Right cardiac atrium (tissue), 5 donors: ENCODE measurements around the gene TNS3. TPM values are rescaled to one million over a fixed set of nuclear protein-coding genes. Genes with fewer than 3 reads are reported as not detected.

Source experiments
- ATAC-seq, 2 donors: fragments of 200-7000 bp; cut with Tn5 transposase; one replicate each; pipeline versions ENCODE4 v1.8.0 to v1.9.1; 2020; ENCODE audit warnings: moderate library complexity in 2 of 2, mild to moderate bottlenecking in 1 of 2
- DNase-seq, 3 donors: peaks; one replicate each; pipeline ENCODE4 v3.0.0-alpha.2; 2020
- H3K27ac ChIP-seq: one replicate; pipeline ENCODE4 v1.5.1; 2013; ENCODE audit warnings: mild to moderate bottlenecking, low read length, control low read depth, moderate library complexity
- H3K27me3 ChIP-seq: one replicate; pipeline ENCODE4 v1.6.1; 2013; ENCODE audit not compliant: control insufficient read depth, insufficient read depth
- H3K4me1 ChIP-seq: one replicate; pipeline ENCODE4 v1.6.1; 2013; ENCODE audit warnings: low read length; ENCODE audit not compliant: control insufficient read depth, insufficient read depth
- H3K4me3 ChIP-seq: one replicate; pipeline ENCODE4 v1.5.1; 2013; ENCODE audit warnings: low read length, control low read depth
- H3K9me3 ChIP-seq: one replicate; pipeline ENCODE4 v1.6.1; 2013; ENCODE audit warnings: low read length; ENCODE audit not compliant: control insufficient read depth
- WGBS: extraction: QIAGEN DNeasy Blood & Tissue Kit; methylation state at CpG from one replicate; pipeline ENCODE4 v1.1.7; 2013; 5-methylcytosine and 5-hydroxymethylcytosine counted together
- intact Hi-C, 4 donors: fragments of 100-400 bp; cut with DNase I; formaldehyde crosslinking; loops; one replicate each; pipeline versions ENCODE4 v1.11.0 to v1.14.0; 2022 to 2023
- polyA plus RNA-seq: library from polyadenylated mRNA; stranded (reverse); fragments of 200-250 nt; gene quantifications from one replicate; pipeline ENCODE4 v1.2.3, GENCODE V29; 2013
- total RNA-seq, 4 donors: library from RNA; stranded (reverse); fragmentation: NEBNext Ultra II Directional; extraction: Animal tissue kit (Norgen Biotek cat#: 25700); gene quantifications; one replicate each; pipeline ENCODE4 v1.2.1, GENCODE V29; 2021
- donor health status: healthy with polysubstance abuse.
- donor health status: DM: no; HTN: yes; CAD: no.
- donor health status: DM: no; HTN: no; CAD: no.
- donor health status: DM: no; HTN: yes; CAD: no; lungs with severe emphysema.
- donor health status: DM: yes; HTN: yes; CAD: no.

TNS3 gene
- total and polyA plus RNA-seq, 5 donors: 19.7 to 48.3 (median 40.4) TPM

DNA sequence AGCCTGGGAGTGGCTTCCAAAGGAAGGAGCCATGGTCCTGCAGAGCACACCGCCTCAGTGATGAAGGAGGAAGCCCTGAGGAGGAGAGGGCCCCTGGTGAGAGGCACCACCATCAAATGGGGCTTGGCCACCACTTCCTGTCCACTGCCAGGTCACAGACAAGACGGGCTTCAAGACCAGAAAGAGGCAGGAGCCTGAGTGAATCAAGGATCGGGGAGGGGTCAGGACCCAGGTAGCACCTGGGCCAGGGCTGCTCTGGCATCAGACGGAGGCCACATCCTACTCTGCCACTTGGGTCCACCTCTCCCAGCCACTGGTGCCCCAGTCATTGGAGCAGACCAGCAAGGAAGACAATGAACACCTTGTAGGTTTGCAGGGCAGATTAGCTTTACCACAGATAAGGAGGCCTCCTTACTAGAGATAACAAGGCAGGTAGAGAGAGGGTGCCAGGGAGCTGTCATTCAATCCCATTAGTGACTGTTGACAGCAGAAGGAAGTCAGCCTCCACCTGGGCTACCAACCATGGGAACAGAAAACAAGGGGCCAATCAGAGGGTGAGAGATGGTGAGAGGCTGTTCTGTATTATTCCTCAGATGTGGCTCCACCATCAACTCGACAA lies 143.4 kb downstream of the TNS3 start:
- H3K4me1 ChIP-seq: peaks cover 3% of the 10 kb centered on the region
- no peak for ATAC-seq
- no peak for DNase-seq
- no peak overlapping the region for H3K27ac ChIP-seq
- no peak overlapping the region for H3K4me3 ChIP-seq
- no peaks in the 10 kb centered on the region for H3K27me3 ChIP-seq
- WGBS: 93% methylated on average over 5 of the region's 5 CpGs
- intact Hi-C loops: loop anchor here in 3 of 4 donors (5.0 to 10.0 kb wide), 3 partner anchors 136 to 376 kb away; no protein-coding TSS in a partner anchor
- no peaks in the 10 kb centered on the region for H3K9me3 ChIP-seq

DNA sequence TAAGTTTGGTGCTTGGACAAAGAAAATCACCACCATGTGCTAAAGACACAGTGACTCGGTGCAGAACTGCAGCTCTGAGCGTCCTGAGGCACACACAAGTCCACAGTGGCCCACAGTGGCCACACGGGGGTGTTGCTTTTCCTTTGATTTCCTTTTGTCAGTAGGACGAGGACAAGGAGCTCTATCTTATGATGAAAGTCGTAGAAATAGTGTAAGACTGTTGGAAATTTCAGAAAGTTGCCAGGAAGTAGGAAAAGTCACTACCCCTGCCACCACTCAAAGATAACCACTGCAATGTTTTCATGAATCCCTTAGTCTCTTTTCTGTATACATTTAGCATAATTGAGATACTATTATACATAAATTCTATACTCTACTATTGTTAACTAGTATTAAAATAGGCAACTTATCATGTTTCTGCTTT lies 146.0 kb downstream of the TNS3 start:
- DNase-seq: peak; percentile 75 to 90 (median 81)
- peak; percentile 88 to 90 for ATAC-seq
- Histone ChIP-seq H3K27ac (no peak overlapping the region), H3K4me1 (no peaks in the 10 kb centered on the region), H3K27me3 (no peaks in the 10 kb centered on the region), H3K9me3 (no peaks in the 10 kb centered on the region), H3K4me3 (no peak overlapping the region)
- intact Hi-C loops: loop anchor here in 3 of 4 donors (5.0 to 10.0 kb wide), 3 partner anchors 139 to 379 kb away; no protein-coding TSS in a partner anchor
- 10% methylated on average over 5 of the region's 5 CpGs for WGBS

DNA sequence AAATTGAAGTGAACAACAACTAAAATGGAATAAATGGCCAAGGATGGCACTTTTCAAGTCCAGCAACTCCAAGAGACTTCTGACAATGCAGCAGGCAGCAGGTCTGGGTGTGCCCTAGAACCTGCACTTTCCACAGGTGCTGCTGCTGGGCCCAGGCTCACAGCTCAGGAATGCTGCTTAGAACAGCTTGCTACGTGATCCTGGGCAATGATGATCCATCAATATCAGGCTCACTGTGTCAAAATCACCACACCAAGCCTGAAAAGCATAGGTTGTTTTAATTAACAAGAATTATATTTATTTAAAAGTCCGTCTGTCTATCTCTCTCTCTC lies 148.4 kb downstream of the TNS3 start:
- intact Hi-C loops: loop anchor here in 3 of 4 donors (5.0 to 10.0 kb wide), 3 partner anchors 141 to 389 kb away; no protein-coding TSS in a partner anchor
- DNase-seq (no peak), ATAC-seq (no peak)
- H3K4me1 ChIP-seq: no peaks in the 10 kb centered on the region
- 90% methylated on average over 2 of the region's 2 CpGs for WGBS
- no peaks in the 10 kb centered on the region for H3K27me3 ChIP-seq
- no peak overlapping the region for H3K27ac ChIP-seq
- H3K9me3 ChIP-seq: no peaks in the 10 kb centered on the region
- no peak overlapping the region for H3K4me3 ChIP-seq

DNA sequence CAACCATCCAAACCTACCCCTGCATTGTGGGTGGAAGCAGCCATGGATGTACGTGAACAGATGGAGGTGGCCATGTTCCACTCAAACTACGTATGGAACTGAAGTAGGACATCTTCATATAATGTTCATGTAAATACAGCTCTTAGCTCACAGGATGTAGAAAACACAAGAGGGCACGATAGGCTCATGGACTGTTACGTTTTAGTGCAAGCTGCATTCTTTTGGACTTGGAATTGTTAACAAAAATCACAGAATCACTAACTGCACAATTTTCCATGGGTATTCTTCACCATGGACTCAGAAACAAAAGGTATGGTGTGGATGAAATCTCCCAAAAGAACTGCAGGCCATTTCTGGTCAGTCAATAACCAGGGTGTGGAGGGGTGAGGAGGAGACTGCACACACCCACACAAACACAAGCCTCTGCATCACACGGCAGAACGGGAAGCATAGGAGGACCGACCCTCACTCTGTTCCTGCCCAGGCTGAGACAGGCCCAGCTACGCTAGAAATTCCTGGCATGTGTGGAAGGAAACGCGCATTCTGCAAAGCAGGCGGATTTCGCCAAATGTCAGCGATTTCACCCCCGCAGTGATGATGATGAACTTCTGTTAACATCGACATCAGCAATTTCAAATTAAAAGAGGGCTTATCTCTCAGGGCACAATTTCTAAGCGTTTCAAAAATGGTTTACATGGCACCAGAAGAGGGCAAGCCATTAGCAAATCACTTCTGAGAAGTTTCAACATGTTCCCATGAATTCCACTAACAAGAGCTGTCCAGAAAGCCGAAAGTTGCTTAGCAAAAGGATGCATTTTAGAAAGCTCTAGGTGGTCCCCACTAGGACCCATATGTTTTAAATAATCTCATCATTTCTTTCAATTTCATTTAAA lies 149.0 kb downstream of the TNS3 start:
- Histone ChIP-seq H3K27me3 (no peaks in the 10 kb centered on the region), H3K9me3 (no peaks in the 10 kb centered on the region), H3K4me1 (no peaks in the 10 kb centered on the region), H3K27ac (no peak overlapping the region), H3K4me3 (no peak overlapping the region)
- 68% methylated on average over 17 of the region's 17 CpGs for WGBS
- peak; percentile 39 to 56 for ATAC-seq
- intact Hi-C loops: loop anchor here in 3 of 4 donors (5.0 to 10.0 kb wide), 3 partner anchors 142 to 389 kb away; no protein-coding TSS in a partner anchor
- DNase-seq: no peak

DNA sequence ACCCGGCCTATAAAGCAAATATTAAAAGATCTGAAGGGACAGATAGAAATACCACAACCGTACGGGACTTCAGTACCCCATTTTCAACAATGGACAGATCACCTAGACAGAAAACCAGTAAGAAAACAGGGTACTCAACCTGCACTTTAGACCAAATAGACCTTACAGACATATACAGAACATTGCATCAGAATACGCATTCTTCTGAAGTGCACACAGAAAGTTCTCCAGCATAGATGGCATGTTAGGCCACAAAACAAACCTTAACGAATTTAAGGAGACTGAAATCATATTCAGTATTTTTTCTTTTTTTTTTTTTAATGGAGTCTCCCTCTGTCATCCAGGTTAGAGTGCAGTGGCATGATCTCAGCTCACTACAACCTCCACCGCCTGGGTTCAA lies 151.5 kb downstream of the TNS3 start:
- Histone ChIP-seq H3K27ac (no peak overlapping the region), H3K4me3 (no peak overlapping the region), H3K27me3 (no peaks in the 10 kb centered on the region), H3K9me3 (no peaks in the 10 kb centered on the region), H3K4me1 (no peaks in the 10 kb centered on the region)
- DNase-seq (no peak), ATAC-seq (no peak)
- 86% methylated on average over 6 of the region's 6 CpGs for WGBS
- intact Hi-C loops: loop anchor here in 3 of 4 donors (5.0 to 10.0 kb wide), 3 partner anchors 144 to 392 kb away; no protein-coding TSS in a partner anchor

DNA sequence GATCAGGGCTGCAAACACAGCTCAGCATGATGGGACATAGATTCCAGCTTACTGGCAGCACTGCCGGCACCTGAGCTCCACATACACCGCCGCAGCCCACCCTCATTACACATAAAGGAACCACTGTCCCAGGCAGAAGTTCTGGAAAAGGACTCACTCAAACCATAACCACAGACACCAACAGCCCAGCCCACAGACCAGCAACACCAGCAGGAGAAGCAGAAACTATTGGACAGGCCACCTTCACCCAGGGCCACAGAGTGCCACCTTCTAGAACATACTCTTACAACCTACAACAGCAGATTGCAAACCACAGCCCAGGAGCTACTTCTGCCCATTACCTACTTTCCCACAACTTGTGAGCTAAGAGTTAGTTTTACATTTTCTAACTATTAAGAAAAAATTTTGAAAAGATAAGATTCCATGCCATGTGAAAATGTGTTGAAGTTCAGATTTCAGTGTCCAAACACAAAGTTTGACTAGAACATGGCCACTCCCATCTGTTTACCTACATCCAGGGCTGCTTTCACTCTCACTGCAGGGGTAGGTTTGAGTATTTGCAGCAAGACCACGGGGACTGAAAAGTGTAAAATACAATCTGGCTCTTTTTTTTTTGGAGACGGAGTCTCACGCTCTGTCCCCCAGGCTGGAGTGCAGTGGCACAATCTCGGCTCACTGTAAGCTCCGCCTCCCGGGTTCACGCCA lies 153.0 kb downstream of the TNS3 start:
- Histone ChIP-seq H3K4me3 (no peak overlapping the region), H3K9me3 (no peaks in the 10 kb centered on the region), H3K4me1 (no peaks in the 10 kb centered on the region), H3K27me3 (no peaks in the 10 kb centered on the region), H3K27ac (no peak overlapping the region)
- intact Hi-C loops: loop anchor here in 1 of 4 donors (10.0 kb wide), 1 partner anchor 164 kb away; no protein-coding TSS in a partner anchor
- ATAC-seq (peak in 1 of 2 donors; percentile 20), DNase-seq (no peak)
- WGBS: 96% methylated on average over 10 of the region's 10 CpGs

DNA sequence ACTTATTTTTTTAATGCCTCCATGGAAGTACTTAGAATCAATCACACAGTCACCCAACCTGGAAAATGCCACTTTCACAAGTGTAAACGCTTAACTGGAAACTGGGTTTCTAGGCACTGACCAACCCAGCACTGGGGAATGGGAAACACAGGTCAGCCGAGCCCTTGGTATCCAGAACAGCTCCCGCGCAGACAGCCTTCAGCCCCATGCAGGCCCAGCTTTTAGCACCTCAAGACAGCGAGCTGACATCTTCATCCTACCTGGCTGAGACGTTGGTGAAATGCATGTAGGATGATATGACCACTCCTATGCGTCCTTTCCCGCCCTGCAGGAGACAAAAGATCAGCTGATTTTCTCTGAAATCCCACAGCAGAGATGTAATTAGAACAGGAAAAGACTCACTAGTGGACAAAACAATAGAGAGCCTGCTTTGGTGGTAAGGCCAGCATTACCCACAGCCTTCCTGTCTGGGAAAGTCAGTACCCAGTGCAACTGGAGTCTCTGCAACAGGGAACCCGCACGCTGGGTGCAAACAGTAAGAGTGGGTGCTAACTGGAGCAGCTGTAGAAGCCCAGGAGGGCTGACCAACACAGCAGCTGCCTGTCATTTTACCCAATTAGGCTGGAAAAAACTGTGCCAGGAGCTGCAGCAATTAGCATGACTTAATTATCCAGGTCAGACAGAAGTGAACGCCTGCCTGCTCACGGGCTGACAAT lies 153.7 kb downstream of the TNS3 start:
- Histone ChIP-seq H3K27me3 (no peaks in the 10 kb centered on the region), H3K9me3 (no peaks in the 10 kb centered on the region), H3K4me3 (no peak overlapping the region), H3K4me1 (no peaks in the 10 kb centered on the region), H3K27ac (no peak overlapping the region)
- DNase-seq (no peak), ATAC-seq (peak; percentile 29 to 35)
- intact Hi-C loops: loop anchor here in 1 of 4 donors (10.0 kb wide), 1 partner anchor 163 kb away; no protein-coding TSS in a partner anchor
- WGBS: 74% methylated on average over 12 of the region's 12 CpGs

DNA sequence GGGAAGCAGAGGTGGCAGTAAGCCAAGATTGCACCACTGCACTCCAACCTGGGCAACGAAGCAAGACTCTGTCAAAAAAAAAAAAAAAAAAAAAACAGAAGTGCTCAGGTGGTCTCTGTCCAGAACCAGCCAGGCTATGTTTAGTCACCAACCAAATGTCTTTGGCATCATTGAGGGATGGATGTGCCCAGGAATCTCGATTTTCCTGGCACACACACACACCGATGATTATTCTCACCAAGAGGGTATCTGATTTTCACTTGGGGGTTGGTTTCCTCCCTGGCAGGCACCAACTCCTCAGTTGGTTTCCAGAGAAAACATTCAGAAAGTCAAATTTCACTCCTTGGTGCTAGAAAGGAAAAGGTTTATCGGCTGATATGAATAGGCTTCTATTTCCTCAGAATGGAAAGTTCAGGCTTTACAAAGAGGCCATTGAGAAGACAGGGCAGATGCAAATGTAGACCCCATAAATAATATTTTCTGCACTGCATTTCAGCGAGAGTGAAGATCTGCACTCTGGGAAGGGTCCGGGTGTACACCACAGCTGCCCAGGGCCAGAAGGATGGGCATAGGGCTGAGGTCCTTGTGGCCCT lies 154.8 kb downstream of the TNS3 start:
- WGBS: 56% methylated on average over 6 of the region's 6 CpGs
- intact Hi-C loops: loop anchor here in 1 of 4 donors (10.0 kb wide), 1 partner anchor 162 kb away; no protein-coding TSS in a partner anchor

DNA sequence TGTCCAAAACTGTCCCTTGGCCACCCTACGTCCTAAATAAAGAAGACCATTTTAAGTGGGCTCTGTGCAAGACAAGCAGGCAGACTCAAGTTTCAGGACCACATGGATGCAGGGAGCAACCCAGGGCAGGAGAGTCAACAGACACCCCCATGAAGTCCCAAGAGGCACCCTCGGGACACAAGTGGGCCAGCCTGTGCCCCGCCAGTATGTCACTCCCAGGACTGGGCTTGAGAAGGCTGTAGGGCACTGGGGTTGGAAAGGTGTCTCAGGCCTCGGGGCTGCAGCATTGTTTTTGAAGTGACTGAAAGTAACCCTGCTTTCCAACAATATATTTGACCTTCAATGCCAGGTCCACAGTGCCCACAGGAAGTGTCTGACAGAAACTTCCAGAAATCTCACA lies 157.4 kb downstream of the TNS3 start:
- Histone ChIP-seq H3K9me3 (no peaks in the 10 kb centered on the region), H3K27me3 (no peaks in the 10 kb centered on the region), H3K27ac (no peak overlapping the region), H3K4me3 (no peak overlapping the region), H3K4me1 (no peaks in the 10 kb centered on the region)
- intact Hi-C loops: loop anchor here in 1 of 4 donors (10.0 kb wide), 1 partner anchor 160 kb away; no protein-coding TSS in a partner anchor
- ATAC-seq (no peak), DNase-seq (no peak)
- WGBS: 86% methylated on average over 4 of the region's 4 CpGs

More for the DNA sequence above, 154.8 kb downstream of the TNS3 start:
- no peak overlapping the region for H3K27ac ChIP-seq
- DNase-seq (no peak), ATAC-seq (peak; percentile 61 to 66)
- H3K27me3 ChIP-seq: no peaks in the 10 kb centered on the region
- no peaks in the 10 kb centered on the region for H3K4me1 ChIP-seq
- no peaks in the 10 kb centered on the region for H3K9me3 ChIP-seq
- no peak overlapping the region for H3K4me3 ChIP-seq

DNA sequence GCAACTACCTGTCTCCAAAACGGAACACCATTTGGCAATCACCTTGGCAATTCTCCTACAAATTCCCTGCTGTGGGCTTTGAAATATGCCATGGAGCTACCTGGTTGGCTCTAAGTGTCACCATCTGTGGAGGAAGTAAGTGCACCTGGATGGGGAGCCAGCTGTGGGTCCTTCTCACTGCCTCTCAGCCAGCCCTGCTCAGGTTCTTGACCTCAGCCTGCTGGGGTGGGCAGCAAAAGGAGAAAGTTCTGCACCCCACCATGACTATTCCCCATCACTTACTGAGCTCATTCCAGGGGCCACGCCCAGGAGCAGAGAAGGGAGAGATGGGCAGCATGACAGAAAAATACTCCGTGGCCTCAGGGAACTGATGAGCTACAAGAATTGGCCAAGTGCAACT lies 158.7 kb downstream of the TNS3 start:
- no peaks in the 10 kb centered on the region for H3K27me3 ChIP-seq
- intact Hi-C loops: loop anchor here in 1 of 4 donors (10.0 kb wide), 1 partner anchor 158 kb away; no protein-coding TSS in a partner anchor
- H3K27ac ChIP-seq: no peak overlapping the region
- 84% methylated on average over 3 of the region's 3 CpGs for WGBS
- no peak overlapping the region for H3K4me3 ChIP-seq
- no peaks in the 10 kb centered on the region for H3K9me3 ChIP-seq
- H3K4me1 ChIP-seq: no peaks in the 10 kb centered on the region
- ATAC-seq: no peak
- DNase-seq: no peak
